Smooth muscle cell (in vitro differentiated cells): ENCODE data around the gene FBLN5. TPM values are rescaled to one million over a fixed set of nuclear protein-coding genes. Genes with fewer than 3 reads are reported as not detected.

ENCODE experiments used
- DNase-seq: peaks from one replicate; lab custom pipeline; 2025; ENCODE audit not compliant: unreplicated experiment; lab: John Stamatoyannopoulos, UW
- H2AFZ ChIP-seq: fragments of 200-600 bp; sonication (generic); 2 replicates; pipeline ENCODE4 v1.6.0; 2016; ENCODE audit warnings: antibody characterized with exemption, low read depth, mild to moderate bottlenecking
- H3F3A ChIP-seq: fragments of 200-600 bp; sonication (generic); 2 replicates; pipeline ENCODE4 v1.6.0; 2017; ENCODE audit warnings: antibody characterized with exemption, low read depth
- H3K27ac ChIP-seq: fragments of 200-600 bp; sonication (generic); 2 replicates; pipeline ENCODE4 v1.5.1; 2016; ENCODE audit warnings: low read depth, mild to moderate bottlenecking
- H3K27me3 ChIP-seq: fragments of 200-600 bp; sonication (generic); 2 replicates; pipeline ENCODE4 v1.6.1; 2016; ENCODE audit warnings: low read depth, mild to moderate bottlenecking
- H3K36me3 ChIP-seq: fragments of 200-600 bp; sonication (generic); 2 replicates; pipeline ENCODE4 v1.5.1; 2016; ENCODE audit warnings: low read depth
- H3K4me1 ChIP-seq: fragments of 200-600 bp; sonication (generic); 2 replicates; pipeline ENCODE4 v1.5.1; 2016; ENCODE audit warnings: low read depth
- H3K4me2 ChIP-seq: fragments of 200-600 bp; sonication (generic); 2 replicates; pipeline ENCODE4 v1.6.0; 2016; ENCODE audit warnings: mild to moderate bottlenecking
- H3K4me3 ChIP-seq: fragments of 200-600 bp; sonication (generic); 2 replicates; pipeline ENCODE4 v1.5.1; 2016; ENCODE audit warnings: mild to moderate bottlenecking
- H3K79me2 ChIP-seq: fragments of 200-600 bp; sonication (generic); 2 replicates; pipeline ENCODE4 v1.6.0; 2016; ENCODE audit warnings: low read depth, mild to moderate bottlenecking
- H3K9ac ChIP-seq: fragments of 200-600 bp; sonication (generic); 2 replicates; pipeline ENCODE4 v1.6.0; 2016; ENCODE audit warnings: low read depth
- H3K9me3 ChIP-seq: fragments of 200-600 bp; sonication (generic); replicated peaks from 2 replicates; pipeline ENCODE4 v1.5.1; 2016; ENCODE audit warnings: low read depth
- H4K20me1 ChIP-seq: fragments of 200-600 bp; sonication (generic); 2 replicates; pipeline ENCODE4 v1.6.0; 2016; ENCODE audit warnings: low read depth
- CTCF ChIP-seq: fragments of 200-600 bp; sonication (generic); IDR thresholded peaks from 2 replicates; pipeline ENCODE4 v1.5.1; 2017; ENCODE audit warnings: borderline replicate concordance, mild to moderate bottlenecking, antibody characterized with exemption; ENCODE audit not compliant: insufficient read depth, poor library complexity, severe bottlenecking
- WGBS: methylation state at CpG from one replicate; pipeline ENCODE4 v1.1.7; 2016; ENCODE audit warnings: low lambda C conversion rate; 5-methylcytosine and 5-hydroxymethylcytosine counted together
- polyA plus RNA-seq: library from polyadenylated mRNA; unstranded; fragments of >200 nt; fragmentation: Nextera tagmentation; extraction: Ambion mirVana; gene quantifications from 2 replicates; pipeline ENCODE4 v1.2.1, GENCODE V29; 2016
- total RNA-seq: library from RNA; depleted of rRNA; stranded (reverse); fragments of >200 nt; gene quantifications from 2 replicates; pipeline ENCODE4 v1.2.3, GENCODE V29; 2014

FBLN5 gene
- total and polyA plus RNA-seq, 2 experiments from 2014 or later, result 109 to 154 TPM

GRCh38 chr14:91837076-91837475 is 110.4 kb downstream of the FBLN5 start:
- Histone ChIP-seq H3K79me2 (no peaks in the 10 kb centered on the region), H3K9ac (no peak overlapping the region), H3K4me1 (no peaks in the 10 kb centered on the region), H3K27ac (no peak overlapping the region), H3K27me3 (peaks cover 61% of the 10 kb centered on the region), H3K4me2 (peak overlapping the region; percentile 85), H2AFZ (peak overlapping the region; percentile 85), H3K4me3 (peak overlapping the region; percentile 68), H3F3A (no peaks in the 10 kb centered on the region), H4K20me1 (no peaks in the 10 kb centered on the region), H3K9me3 (no peaks in the 10 kb centered on the region), H3K36me3 (no peaks in the 10 kb centered on the region)
- DNase-seq, result no peak
- 90% methylated on average over 12 of the region's 12 CpGs for WGBS
- TF ChIP-seq CTCF, result no peak

GRCh38 chr14:91835920-91836843 is 111.3 kb downstream of the FBLN5 start:
- H2AFZ ChIP-seq, result peak overlapping the region; percentile 85
- H3K27ac ChIP-seq, result no peak overlapping the region
- no peaks in the 10 kb centered on the region for H3K4me1 ChIP-seq
- peak overlapping the region; percentile 68 for H3K4me3 ChIP-seq
- TF ChIP-seq CTCF, result no peak
- under 1% methylated on average over 48 of the region's 84 CpGs for WGBS
- DNase-seq, result no peak
- H3K27me3 ChIP-seq, result peaks cover 61% of the 10 kb centered on the region
- H3F3A ChIP-seq, result no peaks in the 10 kb centered on the region
- H3K36me3 ChIP-seq, result no peaks in the 10 kb centered on the region
- no peaks in the 10 kb centered on the region for H3K79me2 ChIP-seq
- H3K9me3 ChIP-seq, result no peaks in the 10 kb centered on the region
- no peaks in the 10 kb centered on the region for H4K20me1 ChIP-seq
- H3K9ac ChIP-seq, result peak overlapping the region; percentile 13
- peak overlapping the region; percentile 85 for H3K4me2 ChIP-seq

- Histone ChIP-seq H3K27ac (no peak overlapping the region), H3K4me1 (no peaks in the 10 kb centered on the region), H3K27me3 (peaks cover 61% of the 10 kb centered on the region), H2AFZ (peak overlapping the region; percentile 85), H3K36me3 (no peaks in the 10 kb centered on the region), H3K4me3 (peak overlapping the region; percentile 68), H3K9ac (no peak overlapping the region), H3F3A (no peaks in the 10 kb centered on the region), H3K4me2 (peak overlapping the region; percentile 85), H3K9me3 (no peaks in the 10 kb centered on the region), H3K79me2 (no peaks in the 10 kb centered on the region), H4K20me1 (no peaks in the 10 kb centered on the region)
- DNase-seq, result no peak
- WGBS, result 8% methylated on average over 12 of the region's 19 CpGs
- no peak for TF ChIP-seq CTCF
These were observed 112.1 kb downstream of the FBLN5 start for GRCh38 chr14:91835197-91835919.
